PC-3 (cell line): ENCODE results near the gene ACLY. TPM values are rescaled to one million over a fixed set of nuclear protein-coding genes. Genes with fewer than 3 reads are reported as not detected.
A peak's percentile ranks its signal among the peaks of the same experiment; 100 is the strongest.

ENCODE experiments used
- ATAC-seq: fragments of 200-7000 bp; cut with Tn5 transposase; 2 replicates; pipeline ENCODE4 v1.9.1; 2020; ENCODE audit warnings: mild to moderate bottlenecking, moderate library complexity
- BruUV-seq: library from RNA; stranded (reverse); fragments of 400-500 nt; replicated peaks from 2 replicates; lab custom pipeline; 2021; lab: Mats Ljungman, UMichigan
- CTCF ChIA-PET: fragments of 300-600 bp; sonication (Branson Sonifier 250); formaldehyde crosslinking; loops from one replicate; lab custom pipeline; 2022; ENCODE audit warnings: antibody characterized with exemption; lab: Charles Lee
- POLR2A ChIA-PET: fragments of 300-600 bp; sonication (Branson Sonifier 250); formaldehyde crosslinking; loops from one replicate; lab custom pipeline; 2022; ENCODE audit warnings: antibody characterized with exemption; ENCODE audit not compliant: unreplicated experiment; lab: Charles Lee
- DNase-seq: peaks from one replicate; pipeline ENCODE4 v3.0.0-alpha.2; 2015
- H2AFZ ChIP-seq: fragments of 300-600 bp; sonication (generic); 2 replicates; pipeline ENCODE4 v1.6.0; 2016; ENCODE audit warnings: antibody characterized with exemption, low read length
- H3F3A ChIP-seq: fragments of 300-600 bp; sonication (generic); one replicate; pipeline ENCODE4 v1.6.0; 2017; ENCODE audit warnings: antibody characterized with exemption, low read length, control low read depth, mild to moderate bottlenecking; ENCODE audit not compliant: unreplicated experiment
- H3K27ac ChIP-seq: fragments of 300-600 bp; sonication (generic); 2 replicates; pipeline ENCODE4 v1.5.1; 2016; ENCODE audit warnings: mild to moderate bottlenecking, low read length
- H3K27me3 ChIP-seq: fragments of 300-600 bp; sonication (generic); 2 replicates; pipeline ENCODE4 v1.6.1; 2016; ENCODE audit warnings: low read length, mixed read lengths
- H3K36me3 ChIP-seq: fragments of 300-600 bp; sonication (generic); 2 replicates; pipeline ENCODE4 v1.6.1; 2016; ENCODE audit warnings: low read depth, mixed run types, low read length, mixed read lengths
- H3K4me1 ChIP-seq: fragments of 300-600 bp; sonication (generic); 2 replicates; pipeline ENCODE4 v1.5.1; 2016; ENCODE audit warnings: low read length; ENCODE audit not compliant: insufficient read depth
- H3K4me2 ChIP-seq: fragments of 300-600 bp; sonication (generic); 2 replicates; pipeline ENCODE4 v1.6.0; 2016; ENCODE audit warnings: low read length
- H3K4me3 ChIP-seq: fragments of 300-600 bp; sonication (generic); 2 replicates; pipeline ENCODE4 v1.5.1; 2016; ENCODE audit warnings: mild to moderate bottlenecking, low read length, mixed read lengths
- H3K79me2 ChIP-seq: fragments of 300-600 bp; sonication (generic); 2 replicates; pipeline ENCODE4 v1.6.1; 2017; ENCODE audit warnings: low read length, mixed read lengths
- H3K9ac ChIP-seq: fragments of 300-600 bp; sonication (generic); 2 replicates; pipeline ENCODE4 v1.6.0; 2016; ENCODE audit warnings: mild to moderate bottlenecking, low read length
- H3K9me2 ChIP-seq: fragments of 300-600 bp; sonication (generic); replicated peaks from 2 replicates; pipeline ENCODE4 v1.6.1; 2016; ENCODE audit warnings: mixed run types, low read length, mixed read lengths
- H3K9me3 ChIP-seq: fragments of 300-600 bp; sonication (generic); 2 replicates; pipeline ENCODE4 v1.6.1; 2016; ENCODE audit warnings: low read length, mixed read lengths
- H4K20me1 ChIP-seq: fragments of 300-600 bp; sonication (generic); 2 replicates; pipeline ENCODE4 v1.6.1; 2016; ENCODE audit warnings: low read length, mixed read lengths
- EZH2 ChIP-seq: fragments of 300-600 bp; sonication (generic); IDR thresholded peaks from one replicate; pipeline ENCODE4 v1.6.1; 2017; ENCODE audit warnings: antibody characterized with exemption, mild to moderate bottlenecking, low read length; ENCODE audit not compliant: unreplicated experiment
- EZH2phosphoT487 ChIP-seq: fragments of 300-600 bp; sonication (generic); IDR thresholded peaks from 2 replicates; pipeline ENCODE4 v1.6.1; 2018; ENCODE audit warnings: mild to moderate bottlenecking, antibody characterized with exemption, low read length, borderline replicate concordance
- intact Hi-C: fragments of 100-400 bp; cut with micrococcal nuclease; formaldehyde crosslinking; loops from 2 replicates; pipeline ENCODE4 v1.9.0; 2023
- total RNA-seq: library from RNA; depleted of rRNA; stranded (reverse); fragments of >200 nt; gene quantifications from 2 replicates; pipeline ENCODE4 v1.2.3, GENCODE V29; 2014
- TF ChIP-seq, protein P1 (sequence below): fragments of 300-600 bp; sonication (generic); conservative IDR thresholded peaks from 2 replicates; pipeline ENCODE4 v1.5.1; 2017; ENCODE audit warnings: antibody characterized with exemption, low read depth, mild to moderate bottlenecking, low read length

Gene ACLY
- total RNA-seq, 1 experiment from 2014 or later: 114 TPM

DNA sequence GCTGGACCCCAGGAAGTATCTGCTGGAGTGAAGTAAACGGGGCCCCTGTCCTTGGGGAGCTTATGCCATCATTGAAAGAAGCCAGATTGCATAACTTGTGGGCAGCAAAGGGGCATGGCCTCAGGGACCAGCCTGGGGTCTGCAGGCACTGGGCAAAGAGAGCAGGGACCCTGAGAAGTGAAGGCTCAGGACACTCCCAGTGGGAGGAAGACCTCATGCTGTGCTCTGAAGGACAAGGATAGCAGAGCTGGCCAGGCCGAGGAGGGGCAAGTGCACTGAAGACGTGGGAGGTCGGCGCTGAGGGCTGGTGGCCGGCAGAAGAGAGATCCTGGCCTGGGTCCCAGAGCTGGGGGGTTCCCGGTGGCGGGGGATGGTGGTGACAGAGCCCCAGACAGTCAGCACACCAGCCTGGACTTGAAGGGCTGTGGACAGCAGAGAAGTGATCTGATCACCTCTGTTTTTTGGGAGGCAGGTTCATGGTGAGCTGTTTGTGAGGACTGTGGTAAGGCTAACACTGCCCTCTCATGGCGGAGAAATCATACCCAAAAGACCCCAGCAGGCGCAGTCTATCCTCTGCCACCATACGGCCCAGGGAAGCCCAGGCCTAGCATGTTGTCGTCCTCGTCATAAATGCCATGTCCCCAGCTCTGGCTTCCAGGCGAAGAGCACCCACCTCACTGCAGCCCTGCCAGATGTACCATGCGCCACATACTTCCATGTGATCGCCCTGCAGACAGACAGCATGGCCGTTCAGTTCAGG lies 40.8 kb upstream of the ACLY start:
- no peak overlapping the region for H3K9ac ChIP-seq
- CTCF ChIA-PET: interaction anchor here (0.5 to 1.4 kb wide), 3 partner anchors 29 to 568 kb away, joined by 3 to 5 read pairs (median 3); partner anchors contain the start of gene ODAD4
- H2AFZ ChIP-seq: no peak overlapping the region
- H3K9me3 ChIP-seq: no peaks in the 10 kb centered on the region
- intact Hi-C loops: no loop called here
- no peak overlapping the region for H3K27ac ChIP-seq
- H3F3A ChIP-seq: no peaks in the 10 kb centered on the region
- ATAC-seq (peak; percentile 77), DNase-seq (peak; percentile 48)
- H3K4me3 ChIP-seq: no peak overlapping the region
- H3K79me2 ChIP-seq: no peaks in the 10 kb centered on the region
- no peaks in the 10 kb centered on the region for H3K9me2 ChIP-seq
- POLR2A ChIA-PET: no interaction called here
- no peak overlapping the region for H3K4me2 ChIP-seq
- H3K36me3 ChIP-seq: no peaks in the 10 kb centered on the region
- BruUV-seq: no TSS peak
- H3K27me3 ChIP-seq: no peaks in the 10 kb centered on the region
- TF ChIP-seq, protein P1, sequence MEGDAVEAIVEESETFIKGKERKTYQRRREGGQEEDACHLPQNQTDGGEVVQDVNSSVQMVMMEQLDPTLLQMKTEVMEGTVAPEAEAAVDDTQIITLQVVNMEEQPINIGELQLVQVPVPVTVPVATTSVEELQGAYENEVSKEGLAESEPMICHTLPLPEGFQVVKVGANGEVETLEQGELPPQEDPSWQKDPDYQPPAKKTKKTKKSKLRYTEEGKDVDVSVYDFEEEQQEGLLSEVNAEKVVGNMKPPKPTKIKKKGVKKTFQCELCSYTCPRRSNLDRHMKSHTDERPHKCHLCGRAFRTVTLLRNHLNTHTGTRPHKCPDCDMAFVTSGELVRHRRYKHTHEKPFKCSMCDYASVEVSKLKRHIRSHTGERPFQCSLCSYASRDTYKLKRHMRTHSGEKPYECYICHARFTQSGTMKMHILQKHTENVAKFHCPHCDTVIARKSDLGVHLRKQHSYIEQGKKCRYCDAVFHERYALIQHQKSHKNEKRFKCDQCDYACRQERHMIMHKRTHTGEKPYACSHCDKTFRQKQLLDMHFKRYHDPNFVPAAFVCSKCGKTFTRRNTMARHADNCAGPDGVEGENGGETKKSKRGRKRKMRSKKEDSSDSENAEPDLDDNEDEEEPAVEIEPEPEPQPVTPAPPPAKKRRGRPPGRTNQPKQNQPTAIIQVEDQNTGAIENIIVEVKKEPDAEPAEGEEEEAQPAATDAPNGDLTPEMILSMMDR: peak; percentile 42
- no peak for TF ChIP-seq EZH2
- no peaks in the 10 kb centered on the region for H4K20me1 ChIP-seq
- no peaks in the 10 kb centered on the region for H3K4me1 ChIP-seq

DNA sequence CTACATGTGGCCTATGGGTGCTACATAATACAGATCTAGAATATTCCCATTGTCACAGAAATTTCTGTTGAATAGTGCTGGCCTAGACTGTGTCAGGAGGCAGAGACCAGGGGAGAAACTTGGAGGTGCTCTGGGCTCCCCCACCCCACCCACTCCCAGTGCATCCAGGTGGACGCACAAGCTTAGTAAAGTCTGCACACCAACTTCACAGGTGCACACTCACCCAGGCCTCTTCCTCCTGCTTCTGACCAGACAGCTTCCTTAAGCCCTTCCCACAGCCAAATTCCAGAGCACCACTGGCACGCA lies 40.2 kb upstream of the ACLY start:
- no peaks in the 10 kb centered on the region for H3F3A ChIP-seq
- no peaks in the 10 kb centered on the region for H3K27me3 ChIP-seq
- ATAC-seq: no peak
- no peaks in the 10 kb centered on the region for H4K20me1 ChIP-seq
- no peaks in the 10 kb centered on the region for H3K9me3 ChIP-seq
- ChIA-PET CTCF (interaction anchor here (0.5 to 1.4 kb wide), 3 partner anchors 28 to 568 kb away, joined by 3 to 5 read pairs (median 3); partner anchors contain the start of gene ODAD4), POLR2A (no interaction called here)
- H3K4me2 ChIP-seq: no peak overlapping the region
- no peaks in the 10 kb centered on the region for H3K79me2 ChIP-seq
- intact Hi-C loops: no loop called here
- no peaks in the 10 kb centered on the region for H3K9me2 ChIP-seq
- TF ChIP-seq, protein P1: no peak
- TF ChIP-seq EZH2: no peak
- no TSS peak for BruUV-seq
- no peaks in the 10 kb centered on the region for H3K4me1 ChIP-seq
- H3K36me3 ChIP-seq: no peaks in the 10 kb centered on the region
- DNase-seq: no peak
- no peak overlapping the region for H3K4me3 ChIP-seq
- H3K27ac ChIP-seq: no peak overlapping the region
- H3K9ac ChIP-seq: no peak overlapping the region
- no peak overlapping the region for H2AFZ ChIP-seq

DNA sequence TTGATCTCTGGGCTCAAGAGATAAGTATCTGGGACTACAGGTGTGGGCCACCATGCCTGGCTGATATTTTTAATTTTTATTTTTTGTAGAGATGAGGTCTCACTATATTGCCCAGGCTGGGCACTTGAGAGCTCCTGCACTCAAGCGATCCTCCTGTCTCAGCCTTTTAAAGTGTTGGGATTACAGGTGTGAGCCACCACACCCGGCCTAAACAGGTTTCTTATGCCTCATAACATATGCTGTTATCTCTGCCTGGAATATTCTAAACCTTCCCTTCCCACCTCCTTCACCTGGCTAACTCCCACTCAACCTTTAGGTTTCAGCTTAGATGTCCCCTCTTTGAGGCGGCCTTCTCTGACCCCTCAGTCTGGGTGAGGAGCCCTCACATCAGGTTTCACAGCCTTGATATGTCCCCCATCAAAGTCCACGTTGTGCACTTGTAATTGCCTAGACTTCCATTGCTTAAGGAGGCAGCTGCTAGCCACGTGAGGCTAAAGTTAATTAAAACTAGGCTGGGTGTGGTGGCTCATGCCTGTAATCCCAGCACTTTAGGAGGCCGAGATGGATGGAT lies 39.2 kb upstream of the ACLY start:
- Histone ChIP-seq H3K9me2 (no peaks in the 10 kb centered on the region), H4K20me1 (no peaks in the 10 kb centered on the region), H3K9me3 (no peaks in the 10 kb centered on the region), H3K4me1 (no peaks in the 10 kb centered on the region), H3K79me2 (no peaks in the 10 kb centered on the region), H3K4me3 (no peak overlapping the region), H3K27me3 (no peaks in the 10 kb centered on the region), H3F3A (no peaks in the 10 kb centered on the region), H3K9ac (no peak overlapping the region), H2AFZ (no peak overlapping the region), H3K4me2 (no peak overlapping the region), H3K36me3 (no peaks in the 10 kb centered on the region), H3K27ac (no peak overlapping the region)
- POLR2A ChIA-PET: no interaction called here
- no TSS peak for BruUV-seq
- CTCF ChIA-PET: interaction anchor here (0.5 kb wide), 1 partner anchor 66 kb away, joined by 8 read pairs; no protein-coding TSS in a partner anchor
- intact Hi-C loops: no loop called here
- DNase-seq: no peak
- ATAC-seq: no peak
- no peak for TF ChIP-seq EZH2phosphoT487
- TF ChIP-seq, protein P1: no peak
- no peak for TF ChIP-seq EZH2
